ENCODE measurements around the gene PGBD4.

The PGBD4 gene

GRCh38 chr15:34101366-34102174, at the start of gene PGBD4, which contains the start of gene EMC7:
Gene PGBD4 (plus strand): TSS chr15:34102083. CDS start chr15:34102532, 449 bp downstream.
Gene EMC7 (minus strand): TSS chr15:34101862. CDS start chr15:34101839, 23 bp downstream.
- H3K27me3 Mint-ChIP-seq, result no peaks in the 10 kb centered on the region
- peak; percentile 99 for ATAC-seq
- H3K27ac Mint-ChIP-seq, result peak within 1 kb of the TSS; percentile 100
- peak within 1 kb of the TSS; percentile 99 to 100 for H3K4me3 Mint-ChIP-seq
- peaks cover 7 to 9% of the 10 kb centered on the region in 2 donors for H3K9me3 Mint-ChIP-seq
- peaks cover 20% of the 10 kb centered on the region for H3K4me1 Mint-ChIP-seq
- peak; percentile 99 for DNase-seq

GRCh38 chr15:34054081-34054707, 47.7 kb upstream of the PGBD4 start:
- DNase-seq (no peak), ATAC-seq (no peak)
- peaks cover 17 to 27% of the 10 kb centered on the region in 2 donors for H3K9me3 Mint-ChIP-seq
- no peak overlapping the region for H3K27ac Mint-ChIP-seq
- H3K27me3 Mint-ChIP-seq, result no peaks in the 10 kb centered on the region
- no peaks in the 10 kb centered on the region for H3K4me1 Mint-ChIP-seq
- no peak overlapping the region for H3K4me3 Mint-ChIP-seq

GRCh38 chr15:34055868-34056595, 45.9 kb upstream of the PGBD4 start:
- Mint-ChIP-seq H3K4me3 (no peak overlapping the region), H3K9me3 (peaks cover 8 to 10% of the 10 kb centered on the region in 2 donors), H3K27ac (no peak overlapping the region), H3K27me3 (no peaks in the 10 kb centered on the region), H3K4me1 (no peaks in the 10 kb centered on the region)
- DNase-seq (no peak), ATAC-seq (no peak)

GRCh38 chr15:34056911-34057310, 45.0 kb upstream of the PGBD4 start:
- ATAC-seq (no peak), DNase-seq (no peak)
- Mint-ChIP-seq H3K27ac (no peak overlapping the region), H3K4me1 (peaks cover 3% of the 10 kb centered on the region), H3K27me3 (no peaks in the 10 kb centered on the region), H3K9me3 (peaks cover 0 to 2% of the 10 kb centered on the region in 2 donors), H3K4me3 (no peak overlapping the region)

GRCh38 chr15:34059476-34059875, 42.4 kb upstream of the PGBD4 start:
- peaks cover 7% of the 10 kb centered on the region for H3K4me1 Mint-ChIP-seq
- peak overlapping the region in 1 of 2 donors; percentile 31 for H3K27ac Mint-ChIP-seq
- ATAC-seq, result no peak

GRCh38 chr15:34059946-34060345, 41.9 kb upstream of the PGBD4 start:
- peaks cover 7% of the 10 kb centered on the region for H3K4me1 Mint-ChIP-seq
- no peak overlapping the region for H3K27ac Mint-ChIP-seq
- no peaks in the 10 kb centered on the region for H3K27me3 Mint-ChIP-seq
- H3K9me3 Mint-ChIP-seq, result no peaks in the 10 kb centered on the region
- no peak overlapping the region for H3K4me3 Mint-ChIP-seq
- ATAC-seq (no peak), DNase-seq (no peak)

More at GRCh38 chr15:34059476-34059875, 42.4 kb upstream of the PGBD4 start:
- DNase-seq, result no peak
- H3K27me3 Mint-ChIP-seq, result no peaks in the 10 kb centered on the region
- no peaks in the 10 kb centered on the region for H3K9me3 Mint-ChIP-seq
- no peak overlapping the region for H3K4me3 Mint-ChIP-seq

GRCh38 chr15:34064438-34064837, 37.4 kb upstream of the PGBD4 start:
- Mint-ChIP-seq H3K27me3 (no peaks in the 10 kb centered on the region), H3K4me1 (peaks cover 7% of the 10 kb centered on the region), H3K4me3 (no peak overlapping the region), H3K27ac (no peak overlapping the region), H3K9me3 (no peaks in the 10 kb centered on the region)
- ATAC-seq (no peak), DNase-seq (no peak)

- H3K27me3 Mint-ChIP-seq, result no peaks in the 10 kb centered on the region
- no peak for ATAC-seq
- peaks cover 7% of the 10 kb centered on the region for H3K4me1 Mint-ChIP-seq
- H3K9me3 Mint-ChIP-seq, result no peaks in the 10 kb centered on the region
- no peak for DNase-seq
- H3K4me3 Mint-ChIP-seq, result no peak overlapping the region
- H3K27ac Mint-ChIP-seq, result no peak overlapping the region
Measured at GRCh38 chr15:34065261-34065660, 36.6 kb upstream of the PGBD4 start.

- ATAC-seq (no peak), DNase-seq (no peak)
- peaks cover 7% of the 10 kb centered on the region for H3K4me1 Mint-ChIP-seq
- H3K27ac Mint-ChIP-seq, result no peak overlapping the region
- H3K9me3 Mint-ChIP-seq, result no peaks in the 10 kb centered on the region
- no peaks in the 10 kb centered on the region for H3K27me3 Mint-ChIP-seq
- no peak overlapping the region for H3K4me3 Mint-ChIP-seq
Measured at GRCh38 chr15:34065941-34066340, 35.9 kb upstream of the PGBD4 start.

GRCh38 chr15:34070003-34070402, 31.9 kb upstream of the PGBD4 start:
- ATAC-seq, result no peak

GRCh38 chr15:34076785-34077184, 25.1 kb upstream of the PGBD4 start:
- Mint-ChIP-seq H3K4me3 (no peak overlapping the region), H3K27me3 (no peaks in the 10 kb centered on the region), H3K9me3 (no peaks in the 10 kb centered on the region), H3K27ac (no peak overlapping the region), H3K4me1 (no peaks in the 10 kb centered on the region)
- ATAC-seq (no peak), DNase-seq (no peak)

More at GRCh38 chr15:34070003-34070402, 31.9 kb upstream of the PGBD4 start:
- Mint-ChIP-seq H3K9me3 (no peaks in the 10 kb centered on the region), H3K27me3 (no peaks in the 10 kb centered on the region), H3K27ac (no peak overlapping the region), H3K4me3 (no peak overlapping the region), H3K4me1 (no peaks in the 10 kb centered on the region)
- no peak for DNase-seq

GRCh38 chr15:34078900-34079299, 23.0 kb upstream of the PGBD4 start:
- H3K4me3 Mint-ChIP-seq, result no peak overlapping the region
- no peaks in the 10 kb centered on the region for H3K9me3 Mint-ChIP-seq
- no peak overlapping the region for H3K27ac Mint-ChIP-seq
- DNase-seq (no peak), ATAC-seq (no peak)
- no peaks in the 10 kb centered on the region for H3K27me3 Mint-ChIP-seq
- H3K4me1 Mint-ChIP-seq, result no peaks in the 10 kb centered on the region

GRCh38 chr15:34079904-34080303, 22.0 kb upstream of the PGBD4 start:
- H3K27me3 Mint-ChIP-seq, result no peaks in the 10 kb centered on the region
- no peak for ATAC-seq

GRCh38 chr15:34084086-34084485, 17.8 kb upstream of the PGBD4 start:
- Mint-ChIP-seq H3K4me1 (no peaks in the 10 kb centered on the region), H3K4me3 (no peak overlapping the region), H3K27ac (peak overlapping the region in 1 of 2 donors; percentile 19), H3K9me3 (no peaks in the 10 kb centered on the region), H3K27me3 (no peaks in the 10 kb centered on the region)
- DNase-seq, result no peak
- ATAC-seq, result no peak

More at GRCh38 chr15:34079904-34080303, 22.0 kb upstream of the PGBD4 start:
- H3K27ac Mint-ChIP-seq, result no peak overlapping the region
- DNase-seq, result no peak
- no peak overlapping the region for H3K4me3 Mint-ChIP-seq
- no peaks in the 10 kb centered on the region for H3K4me1 Mint-ChIP-seq
- no peaks in the 10 kb centered on the region for H3K9me3 Mint-ChIP-seq

GRCh38 chr15:34085746-34086145, 16.1 kb upstream of the PGBD4 start:
- H3K9me3 Mint-ChIP-seq, result no peaks in the 10 kb centered on the region
- H3K27ac Mint-ChIP-seq, result no peak overlapping the region
- no peak for DNase-seq
- no peaks in the 10 kb centered on the region for H3K27me3 Mint-ChIP-seq
- H3K4me3 Mint-ChIP-seq, result no peak overlapping the region
- no peak for ATAC-seq
- H3K4me1 Mint-ChIP-seq, result no peaks in the 10 kb centered on the region

GRCh38 chr15:34099914-34100313, 2.0 kb upstream of the PGBD4 start:
- Mint-ChIP-seq H3K4me3 (peak overlapping the region; percentile 63 to 99), H3K4me1 (peaks cover 20% of the 10 kb centered on the region), H3K27me3 (no peaks in the 10 kb centered on the region), H3K9me3 (peaks cover 7 to 9% of the 10 kb centered on the region in 2 donors), H3K27ac (no peak overlapping the region)
- ATAC-seq (no peak), DNase-seq (no peak)

Data from stimulated activated naive CD8-positive, alpha-beta T cell treated with anti-CD3 and anti-CD28 coated beads, Interleukin-15, amount 100 ng/mL, for 72 hours (primary cell).